Endothelial cell of umbilical vein (primary cell): ENCODE measurements around the gene OSBPL10. TPM values are rescaled to one million over a fixed set of nuclear protein-coding genes. Genes with fewer than 3 reads are reported as not detected.

Experiments
- BruUV-seq: library from RNA; stranded (reverse); fragments of 400-500 nt; replicated peaks from 2 replicates; lab custom pipeline; 2021; lab: Mats Ljungman, UMichigan
- CTCF ChIA-PET: fragments of 300-600, 350-600 bp; sonication (Branson Sonifier 250); formaldehyde crosslinking; loops from one replicate; lab custom pipeline; 2021; ENCODE audit warnings: antibody characterized with exemption, inconsistent platforms; lab: Charles Lee
- POLR2A ChIA-PET: fragments of 300-600, 350-600 bp; sonication (Branson Sonifier 250); formaldehyde crosslinking; loops from one replicate; lab custom pipeline; 2021; ENCODE audit warnings: antibody characterized with exemption, inconsistent platforms; lab: Charles Lee
- DNase-seq: peaks from one replicate; pipeline ENCODE4 v3.0.0-alpha.2; 2011; ENCODE audit warnings: low read depth, low spot score
- FAIRE-seq: peaks from 2 replicates; lab custom pipeline; 2011; peaks lifted over from hg19 to GRCh38; lab: Jason Lieb, UNC
- H2AFZ ChIP-seq: 2 replicates; pipeline ENCODE4 v1.6.0; 2012; ENCODE audit warnings: low read depth, low read length, control low read depth, inconsistent platforms
- H3K27ac ChIP-seq: 2 replicates; pipeline ENCODE4 v1.5.1; 2011; ENCODE audit warnings: low read depth, mild to moderate bottlenecking, control low read depth, low read length, moderate library complexity; ENCODE audit not compliant: insufficient read depth
- H3K27me3 ChIP-seq, 2 experiments: 2 replicates each; pipeline versions ENCODE4 v1.6.0 to v1.6.1; 2011; ENCODE audit warnings: low read length in 2 of 2, mixed read lengths in 1 of 2; ENCODE audit not compliant: control insufficient read depth in 2 of 2, insufficient read depth in 2 of 2
- H3K36me3 ChIP-seq, 2 experiments: 2 replicates in 1 of 2; 3 replicates in 1 of 2; pipeline ENCODE4 v1.5.1; 2011; ENCODE audit warnings: low read length in 2 of 2, mild to moderate bottlenecking in 1 of 2, moderate library complexity in 1 of 2; ENCODE audit not compliant: control insufficient read depth in 2 of 2, insufficient read depth in 2 of 2; ENCODE audit errors: extremely low read depth in 1 of 2
- H3K4me1 ChIP-seq: 3 replicates; pipeline ENCODE4 v1.5.1; 2011; ENCODE audit warnings: mild to moderate bottlenecking, low read length; ENCODE audit not compliant: control insufficient read depth, insufficient read depth; ENCODE audit errors: extremely low read depth
- H3K4me2 ChIP-seq: 2 replicates; pipeline ENCODE4 v1.6.1; 2011; ENCODE audit warnings: low read length, control low read depth, mixed read lengths; ENCODE audit not compliant: insufficient read depth
- H3K4me3 ChIP-seq, 3 experiments: fragments of 200-600 bp in 1 of 3; sonication (generic), shearing (Covaris generic) in 1 of 3; replicated peaks in 1 of 3; 2 replicates each; pipeline ENCODE4 v1.5.1; 2011 to 2016; ENCODE audit warnings: control low read depth in 3 of 3, low read length in 3 of 3, mild to moderate bottlenecking in 2 of 3, inconsistent platforms in 1 of 3, low read depth in 1 of 3, moderate library complexity in 1 of 3; ENCODE audit not compliant: insufficient read depth in 1 of 3
- H3K79me2 ChIP-seq: 2 replicates; pipeline ENCODE4 v1.6.0; 2012; ENCODE audit warnings: low read length, inconsistent platforms; ENCODE audit not compliant: control insufficient read depth, insufficient read depth
- H3K9ac ChIP-seq: replicated peaks from 2 replicates; pipeline ENCODE3; 2011; ENCODE audit warnings: low read length, control low read depth; ENCODE audit not compliant: insufficient read depth; ENCODE audit errors: extremely low read depth
- H3K9me1 ChIP-seq: replicated peaks from 3 replicates; pipeline ENCODE4 v1.6.0; 2011; ENCODE audit warnings: mild to moderate bottlenecking, low read length; ENCODE audit not compliant: control insufficient read depth, insufficient read depth; ENCODE audit errors: extremely low read depth
- H3K9me3 ChIP-seq: replicated peaks from 2 replicates; pipeline ENCODE4 v1.5.1; 2012; ENCODE audit warnings: low read length, inconsistent platforms; ENCODE audit not compliant: control insufficient read depth, insufficient read depth
- H4K20me1 ChIP-seq: replicated peaks from 2 replicates; pipeline ENCODE3; 2011; ENCODE audit warnings: mild to moderate bottlenecking, low read length; ENCODE audit not compliant: control insufficient read depth, insufficient read depth; ENCODE audit errors: extremely low read depth
- EZH2 ChIP-seq: IDR thresholded peaks from 2 replicates; pipeline ENCODE4 v1.6.1; 2012; ENCODE audit warnings: borderline replicate concordance, low read depth, mild to moderate bottlenecking, moderate library complexity, low read length, inconsistent platforms; ENCODE audit not compliant: severe bottlenecking
- FOS ChIP-seq: IDR thresholded peaks from 2 replicates; pipeline ENCODE4 v1.6.1; 2011; ENCODE audit warnings: mild to moderate bottlenecking, low read length, moderate library complexity, borderline replicate concordance; ENCODE audit not compliant: insufficient read depth
- GATA2 ChIP-seq: IDR thresholded peaks from 2 replicates; pipeline ENCODE4 v1.7.0; 2011; ENCODE audit warnings: low read depth, mild to moderate bottlenecking, moderate library complexity, mixed read lengths, low read length; ENCODE audit not compliant: insufficient read length, insufficient read depth
- JUN ChIP-seq: IDR thresholded peaks from 2 replicates; pipeline ENCODE4 v1.6.1; 2011; ENCODE audit warnings: borderline replicate concordance, low read depth; ENCODE audit not compliant: insufficient read length, insufficient read depth
- MYC ChIP-seq: IDR thresholded peaks from one replicate; pipeline ENCODE4 v1.6.1; 2011; ENCODE audit warnings: mild to moderate bottlenecking, low read depth, low read length
- POLR2A ChIP-seq: IDR thresholded peaks from 2 replicates; pipeline ENCODE4 v1.6.1; 2012; ENCODE audit warnings: low read depth, mild to moderate bottlenecking, control low read depth, low read length
- POLR2AphosphoS5 ChIP-seq: IDR thresholded peaks from 2 replicates; pipeline ENCODE4 v1.6.1; 2012; ENCODE audit warnings: low read depth, mild to moderate bottlenecking, control low read depth, low read length, moderate library complexity; ENCODE audit not compliant: insufficient read depth
- dilution Hi-C: fragments of 300-500 bp; cut with MboI; formaldehyde crosslinking; loops from one replicate; pipeline ENCODE4 v1.15.0; 2019; ENCODE audit warnings: low sequenced_read_pairs; ENCODE audit not compliant: extremely low pct_ligation_motif_present
- intact Hi-C: fragments of 100-400 bp; cut with micrococcal nuclease; formaldehyde crosslinking; loops from one replicate; pipeline ENCODE4 v1.10.0; 2022
- polyA plus RNA-seq, 4 experiments: library from polyadenylated mRNA; depleted of rRNA in 3 of 4; stranded (reverse) in 3 of 4; unstranded in 1 of 4; fragments of >200 nt; gene quantifications; 2 replicates each; pipeline versions ENCODE4 v1.2.1 to v1.2.3, GENCODE V29; 2011 to 2012; ENCODE audit warnings: missing spikeins in 1 of 4
- total RNA-seq: library from RNA; stranded (reverse); gene quantifications from 2 replicates; pipeline ENCODE4 v1.2.3, GENCODE V29; 2021
- TF ChIP-seq, protein P1 (sequence below), 2 donors: IDR thresholded peaks; 1 replicate in 1 of 2; 2 replicates in 1 of 2; pipeline ENCODE4 v1.5.1; 2011; ENCODE audit warnings: low read length in 2 of 2, mild to moderate bottlenecking in 2 of 2, moderate library complexity in 2 of 2, control low read depth in 1 of 2, inconsistent platforms in 1 of 2, low read depth in 1 of 2; ENCODE audit not compliant: insufficient read depth in 1 of 2; ENCODE audit errors: extremely low read depth in 1 of 2
- TF ChIP-seq, protein P2 (sequence below): IDR thresholded peaks from 2 replicates; pipeline ENCODE4 v1.6.1; 2011; ENCODE audit not compliant: insufficient read depth, insufficient read length

OSBPL10 gene
- total and polyA plus RNA-seq, 2 donors (not counting 3 experiments of a cell fraction or from before 2014, with no cell fraction given), result 10.8 to 47.6 TPM

DNA sequence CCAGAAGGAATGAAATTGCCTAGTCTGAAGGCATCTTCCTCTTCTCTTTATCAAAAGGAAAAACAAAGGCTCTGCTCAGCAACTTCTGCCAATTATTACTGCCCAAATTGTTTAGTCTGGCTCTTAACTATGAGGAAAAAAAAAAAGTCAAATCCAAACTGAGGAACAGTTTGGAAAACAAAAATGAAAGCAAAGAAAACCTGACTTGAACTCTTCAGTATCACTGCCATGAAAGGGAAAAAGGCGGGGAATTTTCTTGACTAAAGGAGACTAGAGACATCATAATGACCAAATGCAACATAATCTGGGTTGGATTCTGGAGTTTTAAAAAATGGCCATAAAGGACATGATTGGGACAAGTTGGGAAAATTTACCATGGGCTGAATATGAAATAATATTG, 292.1 kb downstream of the OSBPL10 start:
- DNase-seq, result no peak
- ChIA-PET CTCF (no interaction called here), POLR2A (no interaction called here)
- H3K36me3 ChIP-seq, result no peaks in the 10 kb centered on the region
- TF ChIP-seq MYC (no peak), POLR2A (no peak), EZH2 (no peak)
- H3K9me1 ChIP-seq, result no peaks in the 10 kb centered on the region
- no peak overlapping the region for H3K27ac ChIP-seq
- no peak overlapping the region for H3K4me2 ChIP-seq
- no peak overlapping the region for H2AFZ ChIP-seq
- no peaks in the 10 kb centered on the region for H4K20me1 ChIP-seq
- no peak overlapping the region for H3K4me3 ChIP-seq
- no TSS peak for BruUV-seq
- H3K9ac ChIP-seq, result no peak overlapping the region
- no peaks in the 10 kb centered on the region for H3K79me2 ChIP-seq
- intact Hi-C loops, result no loop called here
- FAIRE-seq, result no peak
- H3K27me3 ChIP-seq, result no peaks in the 10 kb centered on the region
- no peaks in the 10 kb centered on the region for H3K4me1 ChIP-seq
- dilution Hi-C loops, result no loop called here
- H3K9me3 ChIP-seq, result no peaks in the 10 kb centered on the region

DNA sequence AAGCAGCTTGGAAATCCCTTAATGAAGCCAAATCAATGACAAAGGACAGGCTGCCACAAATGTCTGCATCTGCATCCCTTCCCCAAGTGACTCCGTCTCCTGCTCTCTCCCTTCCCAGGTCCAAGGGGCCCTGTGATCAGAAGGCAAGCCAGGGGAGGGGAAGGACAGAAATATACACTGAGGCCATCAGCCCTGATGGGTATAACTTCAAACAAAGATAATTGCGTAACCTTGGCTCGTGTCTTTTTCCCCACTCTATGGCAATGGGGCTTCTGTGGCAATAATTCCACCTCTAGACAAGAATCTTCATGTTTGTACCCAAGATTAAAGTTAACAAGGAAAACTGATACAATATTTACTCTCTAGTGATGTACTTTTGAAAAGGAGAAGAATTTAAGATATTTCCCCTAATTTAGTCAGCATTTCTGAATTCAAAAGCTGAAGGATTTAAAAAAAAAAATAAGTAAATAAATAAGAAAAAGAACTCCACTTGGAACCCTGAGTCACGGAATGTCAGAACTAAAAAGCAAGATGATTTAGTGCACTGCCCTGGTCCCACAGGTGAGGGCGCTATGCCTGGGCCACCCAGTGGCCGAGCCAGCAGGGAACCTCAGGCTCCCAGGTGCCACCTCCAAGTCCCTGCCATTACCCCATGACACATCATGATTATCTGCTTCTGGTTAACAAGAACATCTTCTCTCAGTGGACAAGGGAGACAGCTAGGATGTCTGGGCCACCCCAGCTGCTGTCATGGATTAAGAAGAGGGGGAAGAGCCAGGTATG, 293.9 kb downstream of the OSBPL10 start:
- dilution Hi-C loops, result no loop called here
- DNase-seq (no peak), FAIRE-seq (no peak)
- Histone ChIP-seq H2AFZ (no peak overlapping the region), H3K36me3 (no peaks in the 10 kb centered on the region), H3K9me3 (no peaks in the 10 kb centered on the region), H4K20me1 (no peaks in the 10 kb centered on the region), H3K9ac (no peak overlapping the region), H3K4me1 (no peaks in the 10 kb centered on the region), H3K4me2 (no peak overlapping the region), H3K4me3 (no peak overlapping the region), H3K9me1 (no peaks in the 10 kb centered on the region), H3K27me3 (no peaks in the 10 kb centered on the region), H3K27ac (no peak overlapping the region), H3K79me2 (no peaks in the 10 kb centered on the region)
- no peak for TF ChIP-seq GATA2
- TF ChIP-seq EZH2, result no peak
- TF ChIP-seq MYC, result no peak
- TF ChIP-seq, protein P1, sequence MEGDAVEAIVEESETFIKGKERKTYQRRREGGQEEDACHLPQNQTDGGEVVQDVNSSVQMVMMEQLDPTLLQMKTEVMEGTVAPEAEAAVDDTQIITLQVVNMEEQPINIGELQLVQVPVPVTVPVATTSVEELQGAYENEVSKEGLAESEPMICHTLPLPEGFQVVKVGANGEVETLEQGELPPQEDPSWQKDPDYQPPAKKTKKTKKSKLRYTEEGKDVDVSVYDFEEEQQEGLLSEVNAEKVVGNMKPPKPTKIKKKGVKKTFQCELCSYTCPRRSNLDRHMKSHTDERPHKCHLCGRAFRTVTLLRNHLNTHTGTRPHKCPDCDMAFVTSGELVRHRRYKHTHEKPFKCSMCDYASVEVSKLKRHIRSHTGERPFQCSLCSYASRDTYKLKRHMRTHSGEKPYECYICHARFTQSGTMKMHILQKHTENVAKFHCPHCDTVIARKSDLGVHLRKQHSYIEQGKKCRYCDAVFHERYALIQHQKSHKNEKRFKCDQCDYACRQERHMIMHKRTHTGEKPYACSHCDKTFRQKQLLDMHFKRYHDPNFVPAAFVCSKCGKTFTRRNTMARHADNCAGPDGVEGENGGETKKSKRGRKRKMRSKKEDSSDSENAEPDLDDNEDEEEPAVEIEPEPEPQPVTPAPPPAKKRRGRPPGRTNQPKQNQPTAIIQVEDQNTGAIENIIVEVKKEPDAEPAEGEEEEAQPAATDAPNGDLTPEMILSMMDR (IDR thresholded peaks at IDR 0.05; ENCODE audit: extremely low read depth in 1 of 2, insufficient read depth in 1 of 2, low read depth in 1 of 2, low read length in 2 of 2), result no peak
- TF ChIP-seq POLR2AphosphoS5, result no peak
- no peak for TF ChIP-seq POLR2A
- TF ChIP-seq JUN, result no peak
- no peak for TF ChIP-seq FOS
- TF ChIP-seq, protein P2, sequence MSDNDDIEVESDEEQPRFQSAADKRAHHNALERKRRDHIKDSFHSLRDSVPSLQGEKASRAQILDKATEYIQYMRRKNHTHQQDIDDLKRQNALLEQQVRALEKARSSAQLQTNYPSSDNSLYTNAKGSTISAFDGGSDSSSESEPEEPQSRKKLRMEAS, result no peak
- BruUV-seq, result no TSS peak
- CTCF ChIA-PET, result no interaction called here
- POLR2A ChIA-PET, result no interaction called here
- intact Hi-C loops, result no loop called here
